WTC11 (cell line): ENCODE results near the gene GSG1L. TPM values are rescaled to one million over a fixed set of nuclear protein-coding genes. Genes with fewer than 3 reads are reported as not detected.

ENCODE experiments used
- ATAC-seq: fragments of 200-7000 bp; cut with Tn5 transposase; 2 replicates; pipeline ENCODE4 v1.10.0; 2021; ENCODE audit warnings: mild to moderate bottlenecking, moderate library complexity
- CTCF ChIA-PET: fragments of 300-600 bp; sonication (Branson Sonifier 250); formaldehyde crosslinking; loops from one replicate; lab custom pipeline; 2021; ENCODE audit warnings: antibody characterized with exemption; lab: Charles Lee
- POLR2A ChIA-PET: fragments of 350-600 bp; sonication (Branson Sonifier 250); formaldehyde crosslinking; loops from one replicate; lab custom pipeline; 2021; ENCODE audit warnings: antibody characterized with exemption; lab: Charles Lee
- DNase-seq: peaks from one replicate; pipeline ENCODE4 v3.0.0; 2021; ENCODE audit warnings: low spot score
- H3K27ac Mint-ChIP-seq: 2 replicates; pipeline ENCODE4 v1.8.0; 2021; ENCODE audit warnings: mixed read lengths
- H3K27me3 Mint-ChIP-seq: 2 replicates; pipeline ENCODE4 v1.8.0; 2021; ENCODE audit warnings: low read depth, mild to moderate bottlenecking, moderate library complexity, mixed read lengths
- H3K36me3 Mint-ChIP-seq: 2 replicates; pipeline ENCODE4 v1.8.0; 2021; ENCODE audit warnings: mixed read lengths
- H3K4me1 Mint-ChIP-seq: 2 replicates; pipeline ENCODE4 v1.8.0; 2022; ENCODE audit warnings: mixed read lengths
- H3K4me3 Mint-ChIP-seq: 2 replicates; pipeline ENCODE4 v1.8.0; 2021; ENCODE audit warnings: mild to moderate bottlenecking, moderate library complexity, mixed read lengths
- H3K9me3 Mint-ChIP-seq: 2 replicates; pipeline ENCODE4 v1.8.0; 2021; ENCODE audit warnings: mixed read lengths
- ATF1 ChIP-seq: sonication (generic); formaldehyde crosslinking; IDR thresholded peaks from 2 replicates; pipeline ENCODE4 v1.8.1; 2023; ENCODE audit warnings: mild to moderate bottlenecking, moderate library complexity, missing genetic modification reagents
- E2F1 ChIP-seq: sonication (generic); formaldehyde crosslinking; IDR thresholded peaks from 2 replicates; pipeline ENCODE4 v1.8.0; 2022; ENCODE audit warnings: mild to moderate bottlenecking, missing genetic modification reagents
- FOXK1 ChIP-seq: sonication (generic); formaldehyde crosslinking; IDR thresholded peaks from 2 replicates; pipeline ENCODE4 v1.8.0; 2022; ENCODE audit warnings: mild to moderate bottlenecking, moderate library complexity, missing genetic modification reagents
- FOXP4 ChIP-seq: sonication (generic); formaldehyde crosslinking; IDR thresholded peaks from 2 replicates; pipeline ENCODE4 v1.8.0; 2022; ENCODE audit warnings: mild to moderate bottlenecking, missing genetic modification reagents
- JAZF1 ChIP-seq: fragments of 250-450 bp; sonication (Bioruptor Pico); IDR thresholded peaks from 2 replicates; pipeline ENCODE4 v1.9.0; 2021; ENCODE audit warnings: moderate library complexity, mild to moderate bottlenecking, inconsistent platforms
- MLX ChIP-seq: sonication (generic); formaldehyde crosslinking; IDR thresholded peaks from 2 replicates; pipeline ENCODE4 v1.8.1; 2023; ENCODE audit warnings: mild to moderate bottlenecking, missing genetic modification reagents, moderate library complexity
- NFE2L1 ChIP-seq: sonication (generic); formaldehyde crosslinking; IDR thresholded peaks from 2 replicates; pipeline ENCODE4 v1.8.1; 2023; ENCODE audit warnings: missing genetic modification reagents
- NFYB ChIP-seq: sonication (generic); formaldehyde crosslinking; conservative IDR thresholded peaks from 2 replicates; pipeline ENCODE4 v1.8.0; 2022; ENCODE audit warnings: low read depth, missing genetic modification reagents
- NR1H2 ChIP-seq: sonication (generic); formaldehyde crosslinking; IDR thresholded peaks from 2 replicates; pipeline ENCODE4 v1.9.0; 2021; ENCODE audit warnings: mild to moderate bottlenecking, moderate library complexity, missing genetic modification reagents
- RORB ChIP-seq: fragments of 250-450 bp; sonication (Bioruptor Pico); IDR thresholded peaks from 2 replicates; pipeline ENCODE4 v1.9.0; 2021; ENCODE audit warnings: mild to moderate bottlenecking
- STAT6 ChIP-seq: sonication (generic); formaldehyde crosslinking; conservative IDR thresholded peaks from 2 replicates; pipeline ENCODE4 v1.8.1; 2023; ENCODE audit warnings: mild to moderate bottlenecking, low read depth, missing genetic modification reagents, moderate library complexity
- TCF7 ChIP-seq: sonication (generic); formaldehyde crosslinking; IDR thresholded peaks from 2 replicates; pipeline ENCODE4 v1.8.0; 2022; ENCODE audit warnings: mild to moderate bottlenecking, low read depth, missing genetic modification reagents, moderate library complexity
- TP53 ChIP-seq: sonication (generic); formaldehyde crosslinking; IDR thresholded peaks from 2 replicates; pipeline ENCODE4 v1.8.1; 2023; ENCODE audit warnings: mild to moderate bottlenecking, missing genetic modification reagents
- ZNF396 ChIP-seq: fragments of 250-450 bp; sonication (Bioruptor Pico); IDR thresholded peaks from 2 replicates; pipeline ENCODE4 v1.8.0; 2021; ENCODE audit warnings: mild to moderate bottlenecking, moderate library complexity, borderline replicate concordance
- ZNF425 ChIP-seq: fragments of 250-450 bp; sonication (Bioruptor Pico); conservative IDR thresholded peaks from 2 replicates; pipeline ENCODE4 v1.9.0; 2021; ENCODE audit warnings: mild to moderate bottlenecking
- ZSCAN18 ChIP-seq: fragments of 250-450 bp; sonication (Bioruptor Pico); IDR thresholded peaks from 2 replicates; pipeline ENCODE4 v2.1.2; 2022; ENCODE audit warnings: mild to moderate bottlenecking, moderate library complexity
- total RNA-seq: library from RNA; stranded (reverse); gene quantifications from 3 replicates; pipeline ENCODE4 v1.2.3, GENCODE V29; 2021

GSG1L gene
- total RNA-seq, 1 experiment from 2014 or later, result 0.28 TPM

GRCh38 chr16:27790546-27791403 lies 272.7 kb downstream of the GSG1L start (continued):
- TF ChIP-seq ZSCAN18 (CRISPR knock-in tag) (no peak), ZNF396 (CRISPR knock-in tag) (no peak)
- TF ChIP-seq, all 79 proteins: peak for 0

GRCh38 chr16:27789595-27790241 lies 273.8 kb downstream of the GSG1L start:
- H3K4me1 Mint-ChIP-seq, result no peaks in the 10 kb centered on the region
- no peak for DNase-seq
- POLR2A ChIA-PET, result no interaction called here
- no peaks in the 10 kb centered on the region for H3K36me3 Mint-ChIP-seq
- CTCF ChIA-PET, result interaction anchor here (1.1 kb wide), 1 partner anchor 91 kb away, joined by 5 read pairs; no protein-coding TSS in a partner anchor
- ATAC-seq, result no peak
- no peaks in the 10 kb centered on the region for H3K27me3 Mint-ChIP-seq
- TF ChIP-seq TCF7 (CRISPR knock-in tag), result no peak
- no peak for TF ChIP-seq TP53 (CRISPR knock-in tag)
- no peak for TF ChIP-seq ATF1
- TF ChIP-seq ZNF425, result no peak
- TF ChIP-seq RORB (CRISPR knock-in tag), result no peak
- TF ChIP-seq STAT6 (CRISPR knock-in tag), result no peak
- no peak for TF ChIP-seq NR1H2 (CRISPR knock-in tag)
- no peak for TF ChIP-seq JAZF1 (CRISPR knock-in tag)
- TF ChIP-seq ZSCAN18 (CRISPR knock-in tag), result no peak
- TF ChIP-seq E2F1 (CRISPR knock-in tag), result no peak
- no peak for TF ChIP-seq MLX (CRISPR knock-in tag)
- TF ChIP-seq NFE2L1, result no peak
- TF ChIP-seq NFYB (CRISPR knock-in tag), result no peak
- no peak for TF ChIP-seq FOXK1 (CRISPR knock-in tag)
- TF ChIP-seq FOXP4, result no peak
- no peaks in the 10 kb centered on the region for H3K9me3 Mint-ChIP-seq
- H3K27ac Mint-ChIP-seq, result no peak overlapping the region
- no peak overlapping the region for H3K4me3 Mint-ChIP-seq
